Neural crest cell (in vitro differentiated cells): ENCODE measurements around the gene MYH6. TPM values are rescaled to one million over a fixed set of nuclear protein-coding genes. Genes with fewer than 3 reads are reported as not detected.

Source experiments
- DNase-seq: peaks from one replicate; pipeline ENCODE4 v3.0.0; 2021; ENCODE audit warnings: low read depth, mixed read lengths, low spot score
- H3K27ac Mint-ChIP-seq: one replicate; pipeline ENCODE4 v1.8.0; 2021; ENCODE audit warnings: mild to moderate bottlenecking, mixed read lengths; ENCODE audit not compliant: unreplicated experiment
- H3K27me3 Mint-ChIP-seq: 2 replicates; pipeline ENCODE4 v1.8.0; 2021; ENCODE audit warnings: low read depth, mild to moderate bottlenecking, mixed read lengths
- H3K36me3 Mint-ChIP-seq: 2 replicates; pipeline ENCODE4 v1.8.0; 2021; ENCODE audit warnings: low read depth, mild to moderate bottlenecking, mixed read lengths
- H3K4me1 Mint-ChIP-seq: 2 replicates; pipeline ENCODE4 v1.8.0; 2021; ENCODE audit warnings: mixed read lengths
- H3K4me3 Mint-ChIP-seq: one replicate; pipeline ENCODE4 v1.8.0; 2021; ENCODE audit warnings: mild to moderate bottlenecking, mixed read lengths
- H3K9me3 Mint-ChIP-seq: 2 replicates; pipeline ENCODE4 v1.8.0; 2021; ENCODE audit warnings: mixed read lengths
- CTCF ChIP-seq: fragments of 200-600 bp; sonication (generic); conservative IDR thresholded peaks from 2 replicates; pipeline ENCODE4 v1.5.0; 2021; ENCODE audit warnings: antibody characterized with exemption, mild to moderate bottlenecking
- total RNA-seq: library from RNA; stranded (reverse); gene quantifications from 2 replicates; pipeline ENCODE4 v1.2.1, GENCODE V29; 2021

The MYH6 gene
- total RNA-seq, 1 donor from 2014 or later = not detected

- no peak overlapping the region for H3K4me3 Mint-ChIP-seq
- no peaks in the 10 kb centered on the region for H3K27me3 Mint-ChIP-seq
- peaks cover 20% of the 10 kb centered on the region for H3K4me1 Mint-ChIP-seq
- no peak for DNase-seq
- TF ChIP-seq CTCF = no peak
- no peak overlapping the region for H3K27ac Mint-ChIP-seq
- H3K9me3 Mint-ChIP-seq = no peaks in the 10 kb centered on the region
- H3K36me3 Mint-ChIP-seq = no peaks in the 10 kb centered on the region
These were observed 35.0 kb downstream of the MYH6 start for GRCh38 chr14:23373041-23373440.

GRCh38 chr14:23372509-23372908, 35.6 kb downstream of the MYH6 start, which contains the start of gene IL25:
IL25 (plus strand) TSS chr14:23372809.
- Mint-ChIP-seq H3K36me3 (no peaks in the 10 kb centered on the region), H3K9me3 (no peaks in the 10 kb centered on the region), H3K27me3 (no peaks in the 10 kb centered on the region)

GRCh38 chr14:23371865-23372264, 36.2 kb downstream of the MYH6 start:
- Mint-ChIP-seq H3K36me3 (no peaks in the 10 kb centered on the region), H3K4me3 (no peak overlapping the region), H3K4me1 (peaks cover 18% of the 10 kb centered on the region), H3K27me3 (no peaks in the 10 kb centered on the region), H3K27ac (no peak overlapping the region), H3K9me3 (no peaks in the 10 kb centered on the region)
- DNase-seq = no peak
- no peak for TF ChIP-seq CTCF

More at GRCh38 chr14:23372509-23372908, 35.6 kb downstream of the MYH6 start, which contains the start of gene IL25:
- DNase-seq = no peak
- H3K27ac Mint-ChIP-seq = no peak within 1 kb of the TSS
- peaks cover 20% of the 10 kb centered on the region for H3K4me1 Mint-ChIP-seq
- H3K4me3 Mint-ChIP-seq = no peak within 1 kb of the TSS
- TF ChIP-seq CTCF = no peak

GRCh38 chr14:23370221-23370620, 37.9 kb downstream of the MYH6 start:
- no peak overlapping the region for H3K4me3 Mint-ChIP-seq
- peaks cover 13% of the 10 kb centered on the region for H3K4me1 Mint-ChIP-seq
- no peaks in the 10 kb centered on the region for H3K9me3 Mint-ChIP-seq
- no peak overlapping the region for H3K27ac Mint-ChIP-seq
- H3K36me3 Mint-ChIP-seq = no peaks in the 10 kb centered on the region
- no peak for TF ChIP-seq CTCF
- H3K27me3 Mint-ChIP-seq = no peaks in the 10 kb centered on the region
- DNase-seq = no peak

GRCh38 chr14:23366426-23366921, 41.6 kb downstream of the MYH6 start:
- Mint-ChIP-seq H3K27me3 (peaks cover 2% of the 10 kb centered on the region), H3K4me3 (peak overlapping the region; percentile 85), H3K27ac (peak overlapping the region; percentile 97), H3K36me3 (peaks cover 6% of the 10 kb centered on the region), H3K9me3 (no peaks in the 10 kb centered on the region), H3K4me1 (peaks cover 39% of the 10 kb centered on the region)
- DNase-seq = peak; percentile 77
- TF ChIP-seq CTCF = no peak
